GM18508 (cell line): ENCODE measurements around the gene MLPH.
"Not testable (repeated sequence)": the region's sequence is repeated elsewhere in the genome, so short reads cannot be mapped to it uniquely, and the experiment has no call there.

ENCODE experiments used
- ATAC-seq: cut with Tn5 transposase; IDR thresholded peaks from one replicate; pipeline ENCODE4 v1.9.1; 2021; ENCODE audit warnings: moderate number of reproducible peaks; ENCODE audit not compliant: insufficient read depth, unreplicated experiment

Gene MLPH

GRCh38 chr2:237456200-237456843 lies 30.7 kb upstream of the MLPH start:
- ATAC-seq = no peak

DNA sequence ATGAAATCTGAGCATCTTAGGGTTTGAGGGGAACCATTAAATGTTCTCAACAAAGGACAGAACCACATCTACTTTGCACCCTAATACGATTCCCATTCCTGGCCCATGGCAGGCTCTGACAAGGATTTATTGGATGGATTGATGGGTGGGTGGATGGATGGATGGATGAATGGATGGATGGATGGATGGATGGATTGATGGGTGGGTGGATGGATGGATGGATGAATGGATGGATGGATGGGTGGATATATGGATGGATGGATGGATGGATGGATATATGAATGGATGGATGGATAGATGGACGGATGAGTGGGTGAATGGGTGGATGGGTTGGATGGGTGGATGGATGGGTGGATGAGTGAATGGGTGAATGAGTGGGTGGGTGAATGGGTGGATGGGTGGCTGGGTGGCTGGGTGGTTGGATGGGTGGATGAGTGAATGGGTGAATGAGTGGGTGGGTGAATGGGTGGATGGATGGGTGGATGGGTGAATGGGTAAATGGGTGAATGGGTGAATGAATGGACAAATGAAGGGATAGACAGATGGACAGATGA lies 29.6 kb upstream of the MLPH start:
- no peak for ATAC-seq

DNA sequence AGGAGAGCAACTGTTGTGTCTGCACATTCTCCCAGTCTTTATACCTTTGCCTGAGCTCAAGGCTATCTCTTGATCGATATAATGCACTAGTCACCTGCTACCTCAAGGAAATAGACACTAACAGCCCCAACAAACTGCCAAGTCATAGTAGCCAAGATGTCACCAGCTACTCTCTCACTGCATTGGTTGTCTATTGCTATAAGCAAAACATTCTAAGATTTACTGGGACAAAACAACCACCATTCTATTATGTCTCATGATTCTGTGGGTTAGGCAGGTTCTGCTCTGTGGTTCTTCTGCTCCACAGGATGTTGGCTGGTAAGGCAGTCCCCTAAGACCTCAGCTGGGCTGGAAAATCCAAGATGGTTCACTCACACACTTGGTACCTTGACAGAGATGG lies 28.5 kb upstream of the MLPH start:
- no peak for ATAC-seq

DNA sequence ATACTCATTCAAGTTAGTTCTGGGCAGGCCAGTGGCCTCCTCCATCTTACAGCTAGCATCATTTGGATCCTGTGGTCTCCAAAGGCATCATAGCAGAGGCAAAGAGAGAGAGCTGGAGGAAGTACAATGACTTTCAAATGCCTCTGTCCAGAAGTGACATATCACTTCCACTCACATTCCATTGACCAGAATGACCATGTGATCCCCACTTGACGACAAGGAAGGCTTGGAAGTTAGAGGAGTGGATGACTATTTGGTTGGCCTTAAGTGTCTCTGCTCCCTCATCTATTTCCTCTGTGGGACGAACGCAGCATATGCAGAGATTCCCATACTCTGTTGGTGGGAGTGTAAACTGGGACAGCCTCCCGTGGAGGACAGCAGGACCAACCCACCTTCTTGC lies 27.8 kb upstream of the MLPH start:
- ATAC-seq = no peak

DNA sequence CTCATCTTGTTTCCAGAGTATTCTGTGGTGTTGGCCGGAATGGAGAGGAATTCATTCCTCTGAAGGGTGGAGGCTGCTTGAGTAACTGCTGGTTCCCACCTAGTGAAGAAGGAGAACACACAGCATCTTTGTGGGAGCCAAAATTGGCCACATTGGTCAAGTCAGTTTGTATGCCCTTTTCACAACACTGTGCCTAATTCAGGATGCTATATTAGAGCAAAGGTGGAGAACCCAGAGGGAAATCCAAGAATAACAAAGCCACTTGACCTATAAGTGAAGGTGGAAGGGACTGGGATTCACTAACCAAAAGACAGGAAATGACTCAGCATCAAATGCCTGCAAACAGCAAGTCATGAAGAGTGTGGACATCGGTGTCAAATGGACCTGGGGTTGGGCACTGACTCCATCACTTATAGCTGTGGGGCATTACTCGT lies 27.3 kb upstream of the MLPH start:
- no peak for ATAC-seq

DNA sequence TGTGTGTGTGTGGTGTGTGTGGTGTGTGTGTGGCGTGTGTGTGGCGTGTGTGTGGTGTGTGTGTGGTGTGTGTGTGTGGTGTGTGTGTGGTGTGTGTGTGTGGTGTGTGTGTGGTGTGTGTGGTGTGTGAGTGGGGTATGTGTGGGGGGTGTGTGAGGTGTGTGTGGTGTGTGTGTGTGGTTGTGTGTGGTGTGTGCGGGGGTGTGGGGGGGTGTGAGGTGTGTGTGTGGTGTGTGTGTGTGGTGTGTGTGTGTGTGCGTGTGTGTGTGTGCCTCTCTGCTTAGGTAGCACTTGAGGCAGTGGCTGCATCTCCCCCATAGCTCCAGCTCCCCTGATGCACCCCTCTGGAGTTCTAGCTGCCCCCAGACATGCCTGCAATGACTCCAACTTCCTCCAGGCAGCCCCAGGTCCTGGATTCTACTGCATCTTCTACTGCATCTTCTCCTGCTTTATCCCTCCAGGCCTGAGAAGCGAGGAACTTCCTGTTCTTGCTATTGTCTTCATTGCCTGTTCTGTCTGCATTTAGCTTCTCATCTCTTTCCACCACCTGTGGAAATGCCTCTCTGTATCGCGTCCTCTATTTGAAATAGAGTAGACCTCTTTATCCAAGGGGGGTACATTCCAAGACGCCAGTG lies 22.2 kb upstream of the MLPH start:
- ATAC-seq = no peak

DNA sequence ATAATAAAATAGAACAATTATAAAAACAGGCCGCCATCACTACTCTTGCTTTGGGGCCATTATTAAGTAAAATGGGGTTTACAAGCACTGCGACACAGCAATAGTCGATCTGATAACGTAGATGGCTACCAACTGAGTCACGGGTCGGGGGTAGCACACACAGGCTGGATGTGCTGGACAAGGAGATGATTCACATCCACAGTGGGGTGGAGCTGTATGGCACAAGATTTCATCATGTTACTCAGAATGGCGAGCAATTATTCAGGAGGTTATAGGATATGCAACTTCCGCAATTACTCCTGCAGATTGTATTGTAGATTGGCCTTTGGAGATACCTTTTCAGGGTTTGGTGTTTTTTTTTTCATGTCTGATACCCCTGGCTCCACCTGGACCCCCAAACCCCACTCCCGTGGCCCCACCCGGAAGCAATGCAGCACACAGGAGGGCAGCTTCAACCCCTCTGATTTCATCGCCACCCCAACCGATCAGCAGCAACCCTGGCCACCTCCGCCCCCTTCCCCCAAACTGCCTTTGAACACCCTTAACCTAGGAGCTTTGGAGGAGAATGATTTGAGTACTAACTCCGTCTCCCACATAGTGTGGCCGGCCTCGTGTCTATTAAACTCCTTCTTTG lies 21.4 kb upstream of the MLPH start:
- ATAC-seq = no peak

- ATAC-seq = no peak
These were observed 20.8 kb upstream of the MLPH start for GRCh38 chr2:237466211-237466610.

- ATAC-seq = no peak
These were observed 19.4 kb upstream of the MLPH start for GRCh38 chr2:237467447-237468179.

- ATAC-seq = not testable (repeated sequence)
These were observed 17.6 kb upstream of the MLPH start for GRCh38 chr2:237469410-237469809.

DNA sequence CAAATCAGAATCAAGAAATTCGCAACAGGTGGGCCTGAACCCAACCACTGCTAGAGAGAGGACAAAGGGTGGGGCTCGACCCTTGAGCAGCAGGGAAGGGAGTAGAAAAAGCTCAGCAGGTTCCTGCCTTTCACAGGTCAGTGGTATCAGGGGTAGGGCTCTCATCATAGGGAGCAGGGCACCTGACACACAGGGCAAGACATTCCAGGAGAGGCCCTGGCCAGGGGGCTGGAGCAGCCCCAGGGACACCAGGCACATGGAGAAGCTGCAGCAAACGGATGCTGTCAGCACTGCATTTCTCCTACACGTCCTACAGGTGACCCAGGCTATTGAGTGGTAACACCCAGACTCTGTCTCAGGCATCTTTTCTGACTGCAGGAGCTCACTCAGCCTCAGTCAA lies 17.2 kb upstream of the MLPH start:
- no peak for ATAC-seq

GRCh38 chr2:237470914-237471313 lies 16.1 kb upstream of the MLPH start:
- no peak for ATAC-seq

GRCh38 chr2:237471438-237472186 lies 15.4 kb upstream of the MLPH start:
- no peak for ATAC-seq

DNA sequence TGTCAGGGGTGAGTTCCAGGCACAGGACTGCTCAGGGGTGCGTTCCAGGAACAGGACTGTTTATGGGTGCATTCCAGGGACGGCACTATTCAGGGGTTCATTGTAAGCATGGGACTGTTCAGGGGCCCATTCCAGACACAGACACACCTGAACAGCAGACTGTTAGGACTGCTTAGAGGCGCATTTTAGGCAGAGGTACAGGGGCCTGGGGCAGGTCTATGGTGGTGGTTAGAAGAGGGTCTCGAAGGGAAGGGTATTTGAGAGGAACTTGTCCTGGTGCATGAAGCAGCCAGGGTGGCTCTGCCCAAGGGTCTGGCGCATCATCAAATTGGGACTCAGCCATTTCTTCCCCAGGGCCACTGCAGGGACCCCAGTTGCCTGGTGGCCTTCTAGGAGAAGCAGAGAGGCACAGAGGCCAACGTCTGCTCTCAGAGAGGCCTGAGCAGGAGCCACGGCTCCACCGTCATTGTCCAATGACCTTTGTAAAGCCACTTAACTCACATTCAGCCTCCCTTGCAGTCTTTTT lies 14.8 kb upstream of the MLPH start:
- ATAC-seq = no peak

DNA sequence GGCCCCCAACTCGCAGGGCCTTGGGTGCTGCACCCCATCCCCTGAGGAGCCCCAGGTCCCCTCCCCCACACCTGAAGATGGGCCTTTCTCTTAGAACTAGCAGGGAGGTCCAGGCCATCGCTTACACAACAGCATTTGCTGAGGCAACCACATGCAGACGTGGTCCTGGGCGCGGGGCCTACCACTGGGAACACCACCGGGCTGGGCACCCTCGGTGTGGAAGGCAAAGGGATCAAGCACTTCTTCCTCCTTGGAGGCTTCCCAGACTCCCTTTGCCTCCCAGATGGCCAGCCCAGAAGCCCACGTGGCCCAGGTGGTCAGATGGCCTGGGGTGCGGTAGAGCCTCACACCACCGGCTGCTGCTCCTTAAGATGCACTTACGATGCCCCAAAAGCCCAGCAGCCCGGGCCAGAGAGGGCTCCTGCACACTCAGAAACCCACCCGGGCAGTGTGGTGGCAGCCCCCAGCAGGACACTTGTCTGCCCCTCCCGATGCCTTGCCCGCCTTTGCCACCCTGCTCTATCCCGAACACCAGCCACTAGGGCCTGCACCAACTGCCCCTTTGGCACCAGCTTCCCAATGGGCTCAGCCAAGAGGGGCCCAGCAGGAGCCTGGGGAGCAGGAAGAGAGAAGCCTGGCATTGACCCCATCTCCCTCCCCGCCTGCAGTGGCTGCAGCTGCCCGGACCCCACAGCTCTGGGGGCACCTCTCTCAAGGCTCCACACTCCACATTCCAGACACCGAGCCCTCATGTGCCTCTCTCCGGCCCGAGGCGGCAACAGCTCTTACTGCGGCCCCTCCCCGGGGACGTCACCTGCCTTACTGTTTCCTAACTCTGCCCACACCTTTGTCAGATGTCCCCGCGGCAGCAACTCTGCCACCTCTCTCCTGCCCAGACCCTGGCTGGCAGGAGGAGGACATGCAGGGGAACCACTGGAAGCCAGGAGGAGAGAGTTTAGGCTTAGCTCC lies 13.9 kb upstream of the MLPH start:
- ATAC-seq = no peak

GRCh38 chr2:237473878-237474441 lies 13.1 kb upstream of the MLPH start:
- ATAC-seq = no peak

DNA sequence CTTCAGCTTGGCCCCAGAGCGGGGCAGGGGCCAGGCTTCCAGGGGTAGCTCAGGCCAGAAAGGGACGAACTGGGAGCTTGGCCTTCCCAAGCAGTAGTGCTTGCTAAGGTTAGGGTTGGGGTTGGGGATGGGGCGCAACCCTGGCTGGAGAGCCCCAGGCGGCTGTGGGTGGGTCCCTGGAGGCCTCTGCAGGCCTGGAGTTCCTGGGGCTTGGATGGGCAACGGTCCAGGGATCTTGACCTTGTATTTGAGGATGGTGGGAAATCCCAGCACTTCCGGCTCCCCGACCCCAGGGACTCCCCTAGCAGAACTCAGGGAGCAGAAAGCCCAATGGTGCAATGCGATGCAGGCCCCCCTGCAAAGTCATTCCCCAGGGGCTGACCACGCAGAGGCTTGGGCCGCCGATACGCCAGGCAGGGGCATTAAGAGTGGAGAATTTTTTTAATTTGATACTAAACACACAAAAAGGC lies 12.6 kb upstream of the MLPH start:
- no peak for ATAC-seq

DNA sequence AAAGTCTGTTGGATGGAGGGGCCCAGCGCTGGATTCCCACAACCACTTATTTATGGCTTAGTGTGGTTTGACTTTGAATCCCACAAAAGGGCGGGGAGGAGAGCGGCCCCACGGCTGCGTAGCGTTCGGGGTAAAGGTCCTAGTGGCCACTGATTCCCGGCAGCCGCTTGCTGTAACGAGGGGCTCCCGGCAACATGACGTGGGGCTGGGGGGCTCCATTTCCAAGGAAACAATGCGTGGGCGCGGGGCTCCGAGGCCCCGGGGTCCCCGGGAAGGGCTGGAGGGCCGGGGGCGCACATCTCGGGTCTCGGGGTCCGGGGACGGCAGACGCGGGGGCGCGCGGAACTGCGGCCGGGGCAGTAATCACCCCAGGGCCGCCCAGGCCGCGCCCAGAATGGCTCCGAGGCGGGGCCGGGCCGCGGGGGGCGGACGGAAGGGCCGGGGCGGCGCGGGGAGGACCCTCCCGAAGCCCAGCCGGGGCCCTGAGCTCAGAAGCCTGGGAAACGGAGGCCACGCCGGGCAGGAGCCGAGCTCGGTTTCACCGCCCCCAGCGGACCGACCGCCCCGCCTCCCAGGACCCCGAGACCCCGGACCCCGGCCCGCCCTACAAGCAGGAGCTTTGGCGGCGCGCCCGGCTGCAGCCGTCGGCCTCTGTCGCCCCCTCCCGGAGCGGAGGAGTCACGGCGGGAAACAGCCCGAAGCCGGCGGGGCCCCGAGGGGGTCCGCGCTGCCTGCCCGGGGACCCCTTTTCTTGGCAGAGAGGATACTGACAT lies 11.9 kb upstream of the MLPH start:
- ATAC-seq = no peak
